ENCODE data around the gene CILP. TPM values are rescaled to one million over a fixed set of nuclear protein-coding genes. Genes with fewer than 3 reads are reported as not detected.
A peak's percentile ranks its signal among the peaks of the same experiment; 100 is the strongest.
"Not testable (repeated sequence)": the region's sequence is repeated elsewhere in the genome, so short reads cannot be mapped to it uniquely, and the experiment has no call there.

Gene CILP
- total RNA-seq, 4 donors from 2014 or later: 7.8 to 209 (median 55.5) TPM

GRCh38 chr15:65246939-65247338 is 35.7 kb upstream of the CILP start:
- TF ChIP-seq POLR2A (IDR thresholded peaks at IDR 0.05): no peak
- no peak for TF ChIP-seq EP300 (IDR thresholded peaks at IDR 0.05)
- TF ChIP-seq CTCF (IDR thresholded peaks at IDR 0.05): no peak
- Histone ChIP-seq H3K4me1 (peaks cover 0 to 28% (median 0%) of the 10 kb centered on the region in 4 donors), H3K27ac (no peak overlapping the region), H3K4me3 (no peak overlapping the region), H3K27me3 (no peaks in the 10 kb centered on the region), H3K36me3 (peaks cover 0 to 31% (median 0%) of the 10 kb centered on the region in 3 donors), H3K9me3 (no peaks in the 10 kb centered on the region)
- 95 to 96% methylated on average over 6 of the region's 6 CpGs for WGBS, 2 donors
- DNase-seq (ENCODE audit: low spot score in 2 of 2): no peak

- 80 to 81% methylated on average over 7 to 8 of the region's 8 CpGs for WGBS, 2 donors
- peaks cover 0 to 31% (median 0%) of the 10 kb centered on the region in 3 donors for H3K36me3 ChIP-seq
- no peak for DNase-seq (ENCODE audit: low spot score in 2 of 2)
Measured at GRCh38 chr15:65246026-65246714, 34.9 kb upstream of the CILP start.

GRCh38 chr15:65245096-65245856 is 34.0 kb upstream of the CILP start:
- DNase-seq (ENCODE audit: low spot score in 2 of 2): no peak
- 56 to 57% methylated on average over 9 to 11 of the region's 11 CpGs for WGBS, 2 donors
- no peaks in the 10 kb centered on the region for H3K27me3 ChIP-seq
- no peaks in the 10 kb centered on the region for H3K9me3 ChIP-seq
- peak overlapping the region in 3 of 4 donors; percentile 17 to 56 (median 42) for H3K27ac ChIP-seq
- peaks cover 0 to 31% (median 0%) of the 10 kb centered on the region in 3 donors for H3K36me3 ChIP-seq
- TF ChIP-seq EP300 (IDR thresholded peaks at IDR 0.05) (no peak), CTCF (IDR thresholded peaks at IDR 0.05) (no peak), POLR2A (IDR thresholded peaks at IDR 0.05) (no peak)
- H3K4me1 ChIP-seq: peaks cover 0 to 28% (median 0%) of the 10 kb centered on the region in 4 donors
- H3K4me3 ChIP-seq: no peak overlapping the region

More at GRCh38 chr15:65246026-65246714, 34.9 kb upstream of the CILP start:
- no peak overlapping the region for H3K4me3 ChIP-seq
- peaks cover 0 to 28% (median 0%) of the 10 kb centered on the region in 4 donors for H3K4me1 ChIP-seq
- TF ChIP-seq CTCF (IDR thresholded peaks at IDR 0.05) (no peak), EP300 (IDR thresholded peaks at IDR 0.05) (no peak), POLR2A (IDR thresholded peaks at IDR 0.05) (no peak)
- peak overlapping the region in 2 of 4 donors; percentile 17 to 56 for H3K27ac ChIP-seq
- no peaks in the 10 kb centered on the region for H3K27me3 ChIP-seq
- H3K9me3 ChIP-seq: no peaks in the 10 kb centered on the region

GRCh38 chr15:65244638-65245037 is 33.4 kb upstream of the CILP start:
- Histone ChIP-seq H3K9me3 (no peaks in the 10 kb centered on the region), H3K27me3 (no peaks in the 10 kb centered on the region), H3K4me1 (peaks cover 0 to 26% (median 0%) of the 10 kb centered on the region in 4 donors), H3K36me3 (peaks cover 0 to 30% (median 0%) of the 10 kb centered on the region in 3 donors), H3K27ac (peak overlapping the region in 1 of 4 donors; percentile 42), H3K4me3 (no peak overlapping the region)
- no peak for DNase-seq (ENCODE audit: low spot score in 2 of 2)
- TF ChIP-seq CTCF (IDR thresholded peaks at IDR 0.05): no peak
- TF ChIP-seq EP300 (IDR thresholded peaks at IDR 0.05): no peak
- TF ChIP-seq POLR2A (IDR thresholded peaks at IDR 0.05): no peak

- H3K27me3 ChIP-seq; DNase-seq (ENCODE audit: low spot score in 2 of 2); H3K27ac ChIP-seq; H3K9me3 ChIP-seq; H3K36me3 ChIP-seq; H3K4me3 ChIP-seq: not testable (repeated sequence)
- peaks cover 0 to 14% (median 0%) of the 10 kb centered on the region in 4 donors for H3K4me1 ChIP-seq
- 89 to 97% methylated on average over 8 of the region's 8 CpGs for WGBS, 2 donors
Measured at GRCh38 chr15:65236443-65236842, 25.2 kb upstream of the CILP start.

All from tibial nerve (tissue), 4 donors.